ENCODE data around the gene PID1. TPM values are rescaled to one million over a fixed set of nuclear protein-coding genes. Genes with fewer than 3 reads are reported as not detected.

Gene PID1
- total RNA-seq, 1 experiment from 2014 or later, result 0.15 TPM

- H2AFZ ChIP-seq (ENCODE audit: low read depth, low read length, poor library complexity, severe bottlenecking), result no peak overlapping the region
- no peak overlapping the region for H3K4me3 ChIP-seq (replicated peaks in 1 of 2; ENCODE audit: low read depth in 1 of 2, low read length in 2 of 2)
- no peaks in the 10 kb centered on the region for H3K36me3 ChIP-seq (ENCODE audit: control insufficient read depth in 1 of 2, insufficient read depth in 2 of 2, low read length in 2 of 2)
- H3K4me2 ChIP-seq (ENCODE audit: low read length), result no peak overlapping the region
- POLR2A ChIA-PET, result no interaction called here
- CTCF ChIA-PET, result no interaction called here
- BruUV-seq (replicated peaks), result no TSS peak
- no peaks in the 10 kb centered on the region for H3K4me1 ChIP-seq (ENCODE audit: control insufficient read depth in 1 of 2, insufficient read depth in 2 of 2, low read length in 2 of 2)
- H3K27ac ChIP-seq (ENCODE audit: low read depth, low read length), result no peak overlapping the region
- H3K27me3 ChIP-seq (ENCODE audit: insufficient read depth, low read length), result no peaks in the 10 kb centered on the region
- H4K20me1 ChIP-seq (ENCODE audit: insufficient read depth), result no peaks in the 10 kb centered on the region
- ATAC-seq, result no peak
- intact Hi-C loops (cut with micrococcal nuclease), result no loop called here
- RAD21 ChIA-PET (ENCODE audit: low non-redundant PET in 1 of 2, low total read pairs in 2 of 2, uncharacterized antibody in 2 of 2, unreplicated experiment in 2 of 2), result no interaction called here
- peaks cover 0 to 3% of the 10 kb centered on the region in 2 experiments; a peak in 1 of 4 replicates for H3K9me3 ChIP-seq (ENCODE audit: control insufficient read depth in 1 of 2, insufficient read depth in 1 of 2, low read depth in 1 of 2, low read length in 2 of 2)
- H3K9me2 ChIP-seq (ENCODE audit: insufficient read depth), result no peaks in the 10 kb centered on the region
- no peak for TF ChIP-seq POLR2A (IDR thresholded peaks at IDR 0.05; ENCODE audit: borderline replicate concordance, extremely low read depth, insufficient read depth, insufficient read length)
- no peak for DNase-seq (ENCODE audit: low read depth, low spot score)
- no peaks in the 10 kb centered on the region for H3K79me2 ChIP-seq (ENCODE audit: insufficient read depth, low read length)
- no peak overlapping the region for H3K9ac ChIP-seq (ENCODE audit: low read length)
Observed at GRCh38 chr2:229246334-229246733, 24.8 kb downstream of the PID1 start.

- ChIA-PET POLR2A (no interaction called here), RAD21 (ENCODE audit: low non-redundant PET in 1 of 2, low total read pairs in 2 of 2, uncharacterized antibody in 2 of 2, unreplicated experiment in 2 of 2) (no interaction called here), CTCF (no interaction called here)
- Histone ChIP-seq H3K9ac (ENCODE audit: low read length) (no peak overlapping the region), H4K20me1 (ENCODE audit: insufficient read depth) (no peaks in the 10 kb centered on the region), H3K79me2 (ENCODE audit: insufficient read depth, low read length) (no peaks in the 10 kb centered on the region), H3K27ac (ENCODE audit: low read depth, low read length) (no peak overlapping the region), H3K27me3 (ENCODE audit: insufficient read depth, low read length) (no peaks in the 10 kb centered on the region), H3K4me1 (ENCODE audit: control insufficient read depth in 1 of 2, insufficient read depth in 2 of 2, low read length in 2 of 2) (no peaks in the 10 kb centered on the region), H3K4me2 (ENCODE audit: low read length) (no peak overlapping the region), H2AFZ (ENCODE audit: low read depth, low read length, poor library complexity, severe bottlenecking) (no peak overlapping the region), H3K36me3 (ENCODE audit: control insufficient read depth in 1 of 2, insufficient read depth in 2 of 2, low read length in 2 of 2) (no peaks in the 10 kb centered on the region), H3K4me3 (replicated peaks in 1 of 2; ENCODE audit: low read depth in 1 of 2, low read length in 2 of 2) (no peak overlapping the region), H3K9me2 (ENCODE audit: insufficient read depth) (no peaks in the 10 kb centered on the region), H3K9me3 (ENCODE audit: control insufficient read depth in 1 of 2, insufficient read depth in 1 of 2, low read depth in 1 of 2, low read length in 2 of 2) (peaks cover 0 to 8% of the 10 kb centered on the region in 2 experiments; a peak in 1 of 4 replicates)
- DNase-seq (ENCODE audit: low read depth, low spot score), result no peak
- no TSS peak for BruUV-seq (replicated peaks)
- no peak for TF ChIP-seq CTCF (IDR thresholded peaks at IDR 0.05 in 2 of 3, conservative IDR thresholded peaks at IDR 0.05 in 1 of 3; ENCODE audit: borderline replicate concordance in 1 of 3, insufficient read depth in 1 of 3, low read depth in 2 of 3, low read length in 2 of 3)
- TF ChIP-seq ATF3 (IDR thresholded peaks at IDR 0.05), result no peak
- no peak for TF ChIP-seq POLR2A (IDR thresholded peaks at IDR 0.05; ENCODE audit: borderline replicate concordance, extremely low read depth, insufficient read depth, insufficient read length)
- TF ChIP-seq REST (IDR thresholded peaks at IDR 0.05; ENCODE audit: low read depth), result no peak
- no peak for TF ChIP-seq RAD21 (IDR thresholded peaks at IDR 0.05; ENCODE audit: low read depth)
- no peak for TF ChIP-seq ELF1 (IDR thresholded peaks at IDR 0.05; ENCODE audit: borderline replicate concordance, low read depth)
- TF ChIP-seq SRF (IDR thresholded peaks at IDR 0.05; ENCODE audit: low read depth), result no peak
- TF ChIP-seq TCF7L2 (IDR thresholded peaks at IDR 0.05; ENCODE audit: borderline replicate concordance, extremely low read depth, insufficient read depth, insufficient read length), result no peak
- ATAC-seq, result no peak
- intact Hi-C loops (cut with micrococcal nuclease), result no loop called here
Observed at GRCh38 chr2:229244975-229245374, 26.1 kb downstream of the PID1 start.

Data from HCT116 (cell line).